Measurements from ENCODE around the gene NKX2-3. TPM values are rescaled to one million over a fixed set of nuclear protein-coding genes. Genes with fewer than 3 reads are reported as not detected.

Gene NKX2-3
- polyA plus RNA-seq, 4 donors = 0.67 to 17.4 (median 11.0) TPM

GRCh38 chr10:99535764-99536337 is 3.1 kb downstream of the NKX2-3 start:
- H3K27me3 ChIP-seq (ENCODE audit: control insufficient read depth in 3 of 3, insufficient read depth in 3 of 3, low read length in 3 of 3) = peaks cover 32 to 96% (median 47%) of the 10 kb centered on the region in 3 donors
- H3K36me3 ChIP-seq (ENCODE audit: control insufficient read depth in 3 of 3, insufficient read depth in 2 of 3, low read depth in 1 of 3, low read length in 3 of 3) = peaks cover 0 to 28% (median 0%) of the 10 kb centered on the region in 3 donors
- FAIRE-seq = no peak
- peak overlapping the region; percentile 13 to 89 (median 41) for H3K27ac ChIP-seq (ENCODE audit: low read depth in 1 of 3, low read length in 2 of 3)
- WGBS, 3 donors = 6 to 10% (median 8%) methylated on average over 36 to 42 of the region's 42 CpGs
- H3K4me1 ChIP-seq (ENCODE audit: control insufficient read depth in 3 of 3, insufficient read depth in 2 of 3, low read depth in 1 of 3, low read length in 2 of 3) = peaks cover 0 to 7% (median 4%) of the 10 kb centered on the region in 3 donors
- H3K4me3 ChIP-seq (ENCODE audit: low read depth in 1 of 3, low read length in 3 of 3) = peak overlapping the region; percentile 17 to 52 (median 50)
- peaks cover 0 to 4% of the 10 kb centered on the region in 2 donors for H3K9me3 ChIP-seq (ENCODE audit: control insufficient read depth in 2 of 2, insufficient read depth in 1 of 2, low read depth in 1 of 2, low read length in 1 of 2)
- peak in 1 of 2 donors; percentile 46 for DNase-seq

GRCh38 chr10:99536338-99537085 is 3.8 kb downstream of the NKX2-3 start:
- Histone ChIP-seq H3K36me3 (ENCODE audit: control insufficient read depth in 3 of 3, insufficient read depth in 2 of 3, low read depth in 1 of 3, low read length in 3 of 3) (peaks cover 0 to 28% (median 0%) of the 10 kb centered on the region in 3 donors), H3K4me3 (ENCODE audit: low read depth in 1 of 3, low read length in 3 of 3) (peak overlapping the region in 2 of 3 donors; percentile 50 to 52), H3K27me3 (ENCODE audit: control insufficient read depth in 3 of 3, insufficient read depth in 3 of 3, low read length in 3 of 3) (peaks cover 32 to 96% (median 41%) of the 10 kb centered on the region in 3 donors), H3K27ac (ENCODE audit: low read depth in 1 of 3, low read length in 2 of 3) (peak overlapping the region in 2 of 3 donors; percentile 41 to 89), H3K4me1 (ENCODE audit: control insufficient read depth in 3 of 3, insufficient read depth in 2 of 3, low read depth in 1 of 3, low read length in 2 of 3) (peaks cover 0 to 11% (median 4%) of the 10 kb centered on the region in 3 donors), H3K9me3 (ENCODE audit: control insufficient read depth in 2 of 2, insufficient read depth in 1 of 2, low read depth in 1 of 2, low read length in 1 of 2) (peaks cover 0 to 4% of the 10 kb centered on the region in 2 donors)
- 4 to 8% (median 5%) methylated on average over 35 to 40 of the region's 40 CpGs for WGBS, 3 donors
- DNase-seq = peak in 1 of 2 donors; percentile 61
- FAIRE-seq = no peak

- FAIRE-seq (no peak), DNase-seq (peak in 1 of 2 donors; percentile 34)
- Histone ChIP-seq H3K4me1 (ENCODE audit: control insufficient read depth in 3 of 3, insufficient read depth in 2 of 3, low read depth in 1 of 3, low read length in 2 of 3) (peaks cover 0 to 11% (median 4%) of the 10 kb centered on the region in 3 donors), H3K27ac (ENCODE audit: low read depth in 1 of 3, low read length in 2 of 3) (peak overlapping the region in 2 of 3 donors; percentile 41 to 89), H3K4me3 (ENCODE audit: low read depth in 1 of 3, low read length in 3 of 3) (peak overlapping the region in 2 of 3 donors; percentile 12 to 50), H3K9me3 (ENCODE audit: control insufficient read depth in 2 of 2, insufficient read depth in 1 of 2, low read depth in 1 of 2, low read length in 1 of 2) (peaks cover 0 to 4% of the 10 kb centered on the region in 2 donors), H3K36me3 (ENCODE audit: control insufficient read depth in 3 of 3, insufficient read depth in 2 of 3, low read depth in 1 of 3, low read length in 3 of 3) (peaks cover 0 to 28% (median 0%) of the 10 kb centered on the region in 3 donors), H3K27me3 (ENCODE audit: control insufficient read depth in 3 of 3, insufficient read depth in 3 of 3, low read length in 3 of 3) (peaks cover 32 to 92% (median 34%) of the 10 kb centered on the region in 3 donors)
- WGBS, 3 donors = 7 to 16% (median 10%) methylated on average over 59 to 64 of the region's 64 CpGs
These were observed 4.6 kb downstream of the NKX2-3 start for GRCh38 chr10:99537086-99537988.

GRCh38 chr10:99537989-99538917 is 5.5 kb downstream of the NKX2-3 start:
- peaks cover 0 to 4% of the 10 kb centered on the region in 2 donors for H3K9me3 ChIP-seq (ENCODE audit: control insufficient read depth in 2 of 2, insufficient read depth in 1 of 2, low read depth in 1 of 2, low read length in 1 of 2)
- 35 to 47% (median 44%) methylated on average over 10 of the region's 10 CpGs for WGBS, 3 donors
- peaks cover 26 to 92% (median 29%) of the 10 kb centered on the region in 3 donors for H3K27me3 ChIP-seq (ENCODE audit: control insufficient read depth in 3 of 3, insufficient read depth in 3 of 3, low read length in 3 of 3)
- H3K27ac ChIP-seq (ENCODE audit: low read depth in 1 of 3, low read length in 2 of 3) = peak overlapping the region in 2 of 3 donors; percentile 24 to 81
- peaks cover 0 to 11% (median 4%) of the 10 kb centered on the region in 3 donors for H3K4me1 ChIP-seq (ENCODE audit: control insufficient read depth in 3 of 3, insufficient read depth in 2 of 3, low read depth in 1 of 3, low read length in 2 of 3)
- DNase-seq (peak in 1 of 2 donors; percentile 7), FAIRE-seq (no peak)
- H3K4me3 ChIP-seq (ENCODE audit: low read depth in 1 of 3, low read length in 3 of 3) = peak overlapping the region in 1 of 3 donors; percentile 21
- peaks cover 0 to 28% (median 0%) of the 10 kb centered on the region in 3 donors for H3K36me3 ChIP-seq (ENCODE audit: control insufficient read depth in 3 of 3, insufficient read depth in 2 of 3, low read depth in 1 of 3, low read length in 3 of 3)

GRCh38 chr10:99539120-99539519 is 6.4 kb downstream of the NKX2-3 start:
- FAIRE-seq (no peak), DNase-seq (peak in 1 of 2 donors; percentile 21)
- Histone ChIP-seq H3K36me3 (ENCODE audit: control insufficient read depth in 3 of 3, insufficient read depth in 2 of 3, low read depth in 1 of 3, low read length in 3 of 3) (peaks cover 0 to 28% (median 0%) of the 10 kb centered on the region in 3 donors), H3K27ac (ENCODE audit: low read depth in 1 of 3, low read length in 2 of 3) (peak overlapping the region in 2 of 3 donors; percentile 24 to 47), H3K4me1 (ENCODE audit: control insufficient read depth in 3 of 3, insufficient read depth in 2 of 3, low read depth in 1 of 3, low read length in 2 of 3) (peaks cover 0 to 11% (median 4%) of the 10 kb centered on the region in 3 donors), H3K27me3 (ENCODE audit: control insufficient read depth in 3 of 3, insufficient read depth in 3 of 3, low read length in 3 of 3) (peaks cover 23 to 90% (median 26%) of the 10 kb centered on the region in 3 donors), H3K9me3 (ENCODE audit: control insufficient read depth in 2 of 2, insufficient read depth in 1 of 2, low read depth in 1 of 2, low read length in 1 of 2) (peaks cover 0 to 4% of the 10 kb centered on the region in 2 donors), H3K4me3 (ENCODE audit: low read depth in 1 of 3, low read length in 3 of 3) (no peak overlapping the region)
- 45 to 58% (median 49%) methylated on average over 6 of the region's 6 CpGs for WGBS, 3 donors

GRCh38 chr10:99539820-99540219 is 7.1 kb downstream of the NKX2-3 start:
- WGBS, 3 donors = 8 to 28% (median 21%) methylated on average over 1 of the region's 1 CpG
- Histone ChIP-seq H3K36me3 (ENCODE audit: control insufficient read depth in 3 of 3, insufficient read depth in 2 of 3, low read depth in 1 of 3, low read length in 3 of 3) (peaks cover 0 to 26% (median 0%) of the 10 kb centered on the region in 3 donors), H3K4me3 (ENCODE audit: low read depth in 1 of 3, low read length in 3 of 3) (no peak overlapping the region), H3K4me1 (ENCODE audit: control insufficient read depth in 3 of 3, insufficient read depth in 2 of 3, low read depth in 1 of 3, low read length in 2 of 3) (peaks cover 0 to 10% (median 4%) of the 10 kb centered on the region in 3 donors), H3K27me3 (ENCODE audit: control insufficient read depth in 3 of 3, insufficient read depth in 3 of 3, low read length in 3 of 3) (peaks cover 17 to 89% (median 22%) of the 10 kb centered on the region in 3 donors), H3K27ac (ENCODE audit: low read depth in 1 of 3, low read length in 2 of 3) (peak overlapping the region in 1 of 3 donors; percentile 47), H3K9me3 (ENCODE audit: control insufficient read depth in 2 of 2, insufficient read depth in 1 of 2, low read depth in 1 of 2, low read length in 1 of 2) (no peaks in the 10 kb centered on the region)
- FAIRE-seq (no peak), DNase-seq (no peak)

GRCh38 chr10:99540306-99540656 is 7.5 kb downstream of the NKX2-3 start:
- Histone ChIP-seq H3K9me3 (ENCODE audit: control insufficient read depth in 2 of 2, insufficient read depth in 1 of 2, low read depth in 1 of 2, low read length in 1 of 2) (no peaks in the 10 kb centered on the region), H3K27me3 (ENCODE audit: control insufficient read depth in 3 of 3, insufficient read depth in 3 of 3, low read length in 3 of 3) (peaks cover 14 to 91% (median 17%) of the 10 kb centered on the region in 3 donors), H3K4me1 (ENCODE audit: control insufficient read depth in 3 of 3, insufficient read depth in 2 of 3, low read depth in 1 of 3, low read length in 2 of 3) (peaks cover 0 to 8% (median 4%) of the 10 kb centered on the region in 3 donors), H3K36me3 (ENCODE audit: control insufficient read depth in 3 of 3, insufficient read depth in 2 of 3, low read depth in 1 of 3, low read length in 3 of 3) (peaks cover 0 to 23% (median 0%) of the 10 kb centered on the region in 3 donors), H3K27ac (ENCODE audit: low read depth in 1 of 3, low read length in 2 of 3) (no peak overlapping the region), H3K4me3 (ENCODE audit: low read depth in 1 of 3, low read length in 3 of 3) (peak overlapping the region in 2 of 3 donors; percentile 26 to 34)
- FAIRE-seq (no peak), DNase-seq (no peak)
- 2 to 6% (median 6%) methylated on average over 25 to 28 of the region's 28 CpGs for WGBS, 3 donors
